Lung (tissue), 12 donors: Measurements from ENCODE around the gene SAFB. TPM values are rescaled to one million over a fixed set of nuclear protein-coding genes. Genes with fewer than 3 reads are reported as not detected.

Experiments
- ATAC-seq: fragments of 200-7000 bp; cut with Tn5 transposase; one replicate; pipeline ENCODE4 v1.9.1; 2020; ENCODE audit warnings: moderate number of reproducible peaks; ENCODE audit not compliant: insufficient read depth, low FRiP score
- DNase-seq, 3 donors: peaks; one replicate each; pipeline ENCODE4 v3.0.0-alpha.2; 2013 to 2017
- H3K27ac ChIP-seq, 2 donors: one replicate each; pipeline ENCODE4 v1.5.1; 2013; ENCODE audit warnings: mild to moderate bottlenecking in 2 of 2, moderate library complexity in 2 of 2, control low read depth in 1 of 2, inconsistent platforms in 1 of 2, low read depth in 1 of 2, low read length in 1 of 2
- H3K27me3 ChIP-seq, 3 donors: one replicate each; pipeline ENCODE4 v1.5.1; 2013; ENCODE audit warnings: low read length in 2 of 3; ENCODE audit not compliant: control insufficient read depth in 3 of 3, insufficient read depth in 3 of 3
- H3K36me3 ChIP-seq, 4 donors: one replicate each; pipeline ENCODE4 v1.5.1; 2013; ENCODE audit warnings: low read length in 4 of 4, mild to moderate bottlenecking in 1 of 4, moderate library complexity in 1 of 4; ENCODE audit not compliant: control insufficient read depth in 4 of 4, insufficient read depth in 4 of 4
- H3K4me1 ChIP-seq, 5 donors: one replicate each; pipeline ENCODE4 v1.5.1; 2013; ENCODE audit warnings: low read length in 5 of 5, mild to moderate bottlenecking in 2 of 5, moderate library complexity in 1 of 5; ENCODE audit not compliant: control insufficient read depth in 5 of 5, insufficient read depth in 5 of 5
- H3K4me3 ChIP-seq: one replicate; pipeline ENCODE4 v1.5.1; 2013; ENCODE audit warnings: mild to moderate bottlenecking, control low read depth, moderate library complexity
- H3K9ac ChIP-seq, 2 donors: one replicate each; pipeline ENCODE4 v1.5.1; 2013; ENCODE audit warnings: low read length in 2 of 2, control low read depth in 1 of 2; ENCODE audit not compliant: insufficient read depth in 1 of 2
- H3K9me3 ChIP-seq, 4 donors: one replicate each; pipeline ENCODE4 v1.5.1; 2013; ENCODE audit warnings: low read length in 3 of 4, mild to moderate bottlenecking in 1 of 4, moderate library complexity in 1 of 4; ENCODE audit not compliant: control insufficient read depth in 4 of 4, insufficient read depth in 3 of 4
- CTCF ChIP-seq: IDR thresholded peaks from 2 replicates; pipeline ENCODE4 v1.5.1; 2012; ENCODE audit warnings: mild to moderate bottlenecking; ENCODE audit errors: control extremely low read depth, extremely low read depth
- WGBS, 2 donors: extraction: QIAGEN DNeasy Blood & Tissue Kit; methylation state at CpG; one replicate each; pipeline ENCODE4 v1.1.7; 2013; 5-methylcytosine and 5-hydroxymethylcytosine counted together
- polyA plus RNA-seq, 2 donors: library from polyadenylated mRNA; stranded (reverse); fragments of 200-250 nt; gene quantifications; one replicate each; pipeline ENCODE4 v1.2.1, GENCODE V29; 2013
- total RNA-seq, 2 donors: library from RNA; depleted of rRNA in 1 of 2; stranded (reverse); fragments of >200 nt in 1 of 2; gene quantifications; one replicate each; pipeline ENCODE4 v1.2.1, GENCODE V29; 2014 to 2021
- donor health status: control.
- donor health status: control.
- donor health status: Bipolar disorder and iron deficiency.
- donor health status: healthy.
- donor health status: DM: yes; HTN: yes; CAD: no.

SAFB gene
- total and polyA plus RNA-seq, 4 donors: 59.5 to 130 (median 77.7) TPM

- Histone ChIP-seq H3K4me1 (peaks cover 0 to 5% (median 0%) of the 10 kb centered on the region in 5 donors), H3K27ac (no peak overlapping the region), H3K9ac (no peak overlapping the region), H3K4me3 (no peak overlapping the region), H3K27me3 (no peaks in the 10 kb centered on the region), H3K9me3 (no peaks in the 10 kb centered on the region), H3K36me3 (peaks cover 33 to 56% (median 39%) of the 10 kb centered on the region in 4 donors)
- no peak for DNase-seq
- no peak for ATAC-seq
- WGBS, 2 donors: 91 to 94% methylated on average over 4 of the region's 4 CpGs
- TF ChIP-seq CTCF: no peak
Measured at GRCh38 chr19:5643060-5643459, 20.2 kb downstream of the SAFB start.

- WGBS, 2 donors: 86 to 90% methylated on average over 2 of the region's 2 CpGs
- no peaks in the 10 kb centered on the region for H3K9me3 ChIP-seq
- H3K9ac ChIP-seq: no peak overlapping the region
- H3K27me3 ChIP-seq: no peaks in the 10 kb centered on the region
- H3K36me3 ChIP-seq: peaks cover 33 to 56% (median 44%) of the 10 kb centered on the region in 4 donors
- no peak for TF ChIP-seq CTCF
- H3K4me1 ChIP-seq: peaks cover 0 to 5% (median 0%) of the 10 kb centered on the region in 5 donors
- ATAC-seq (no peak), DNase-seq (no peak)
- H3K4me3 ChIP-seq: no peak overlapping the region
- no peak overlapping the region for H3K27ac ChIP-seq
Measured at GRCh38 chr19:5644037-5644436, 21.2 kb downstream of the SAFB start.

- H3K36me3 ChIP-seq: peaks cover 37 to 64% (median 52%) of the 10 kb centered on the region in 4 donors
- no peak overlapping the region for H3K9ac ChIP-seq
- ATAC-seq: no peak
Measured at GRCh38 chr19:5645409-5645808, 22.5 kb downstream of the SAFB start.

More at GRCh38 chr19:5645409-5645808, 22.5 kb downstream of the SAFB start:
- Histone ChIP-seq H3K9me3 (no peaks in the 10 kb centered on the region), H3K4me3 (no peak overlapping the region), H3K27ac (no peak overlapping the region), H3K4me1 (peaks cover 0 to 5% (median 0%) of the 10 kb centered on the region in 5 donors), H3K27me3 (no peaks in the 10 kb centered on the region)
- TF ChIP-seq CTCF: no peak
- 87 to 91% methylated on average over 5 of the region's 5 CpGs for WGBS, 2 donors
- no peak for DNase-seq
